ENCODE data around the gene CACNA2D1.

Gene CACNA2D1

GRCh38 chr7:82226191-82226590, 217.4 kb downstream of the CACNA2D1 start:
- no peak for DNase-seq (ENCODE audit: low read depth)

- no peak for DNase-seq (ENCODE audit: low read depth)
These were observed 219.0 kb downstream of the CACNA2D1 start for GRCh38 chr7:82224529-82224928.

GRCh38 chr7:82223580-82223979, 220.0 kb downstream of the CACNA2D1 start:
- no peak for DNase-seq (ENCODE audit: low read depth)

- DNase-seq (ENCODE audit: low read depth): no peak
These were observed 222.4 kb downstream of the CACNA2D1 start for GRCh38 chr7:82221152-82221674.

GRCh38 chr7:82212466-82212865, 231.1 kb downstream of the CACNA2D1 start:
- no peak for DNase-seq (ENCODE audit: low read depth)

GRCh38 chr7:82211333-82211732, 232.2 kb downstream of the CACNA2D1 start:
- DNase-seq (ENCODE audit: low read depth): no peak

GRCh38 chr7:82210416-82211184, 233.0 kb downstream of the CACNA2D1 start:
- no peak for DNase-seq (ENCODE audit: low read depth)

- no peak for DNase-seq (ENCODE audit: low read depth)
These were observed 234.3 kb downstream of the CACNA2D1 start for GRCh38 chr7:82209179-82209747.

GRCh38 chr7:82204694-82205093, 238.9 kb downstream of the CACNA2D1 start:
- peak; percentile 66 for DNase-seq (ENCODE audit: low read depth)

GRCh38 chr7:82202965-82203364, 240.6 kb downstream of the CACNA2D1 start:
- no peak for DNase-seq (ENCODE audit: low read depth)

GRCh38 chr7:82202107-82202506, 241.5 kb downstream of the CACNA2D1 start:
- DNase-seq (ENCODE audit: low read depth): no peak

GRCh38 chr7:82200601-82201000, 243.0 kb downstream of the CACNA2D1 start:
- DNase-seq (ENCODE audit: low read depth): no peak

- DNase-seq (ENCODE audit: low read depth): no peak
These were observed 249.4 kb downstream of the CACNA2D1 start for GRCh38 chr7:82194016-82194643.

GRCh38 chr7:82188636-82189035, 254.9 kb downstream of the CACNA2D1 start:
- no peak for DNase-seq (ENCODE audit: low read depth)

- DNase-seq (ENCODE audit: low read depth): no peak
These were observed 258.1 kb downstream of the CACNA2D1 start for GRCh38 chr7:82185443-82185842.

GRCh38 chr7:82183634-82184033, 259.9 kb downstream of the CACNA2D1 start:
- peak; percentile 29 for DNase-seq (ENCODE audit: low read depth)

- no peak for DNase-seq (ENCODE audit: low read depth)
These were observed 264.3 kb downstream of the CACNA2D1 start for GRCh38 chr7:82179311-82179710.

- no peak for DNase-seq (ENCODE audit: low read depth)
These were observed 268.3 kb downstream of the CACNA2D1 start for GRCh38 chr7:82175319-82175718.

GRCh38 chr7:82173400-82174021, 270.1 kb downstream of the CACNA2D1 start:
- no peak for DNase-seq (ENCODE audit: low read depth)

GRCh38 chr7:82172881-82173280, 270.7 kb downstream of the CACNA2D1 start:
- DNase-seq (ENCODE audit: low read depth): no peak

GRCh38 chr7:82172017-82172416, 271.6 kb downstream of the CACNA2D1 start:
- no peak for DNase-seq (ENCODE audit: low read depth)

GRCh38 chr7:82167558-82168314, 275.8 kb downstream of the CACNA2D1 start:
- no peak for DNase-seq (ENCODE audit: low read depth)

Measured in GM04504 (cell line).